Activated naive CD4-positive, alpha-beta T cell (primary cell): Measurements from ENCODE around the gene STXBP1.

Experiments
- DNase-seq, 4 experiments: peaks; one replicate each; lab custom pipeline; 2025; lab: John Stamatoyannopoulos, UW

STXBP1 gene

DNA sequence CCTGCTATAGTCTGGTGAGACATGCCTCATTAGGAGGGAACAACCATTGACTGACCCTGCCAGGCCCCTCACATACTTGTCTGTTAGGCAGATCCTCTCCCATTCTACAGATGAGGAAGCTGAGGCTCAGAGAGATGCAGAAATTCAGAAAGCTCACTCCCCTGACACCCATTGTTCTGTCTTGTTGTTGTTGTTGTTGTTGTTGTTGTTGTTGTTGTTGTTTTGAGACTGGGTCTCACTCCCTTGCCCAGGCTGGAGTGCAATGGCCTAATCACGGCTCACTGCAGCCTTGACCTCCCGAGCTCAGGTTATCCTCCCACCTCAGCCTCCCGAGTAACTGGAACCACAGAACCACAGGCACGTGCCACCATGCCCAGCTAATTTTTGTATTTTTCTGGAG lies 81.6 kb downstream of the STXBP1 start:
- DNase-seq, result no peak

DNA sequence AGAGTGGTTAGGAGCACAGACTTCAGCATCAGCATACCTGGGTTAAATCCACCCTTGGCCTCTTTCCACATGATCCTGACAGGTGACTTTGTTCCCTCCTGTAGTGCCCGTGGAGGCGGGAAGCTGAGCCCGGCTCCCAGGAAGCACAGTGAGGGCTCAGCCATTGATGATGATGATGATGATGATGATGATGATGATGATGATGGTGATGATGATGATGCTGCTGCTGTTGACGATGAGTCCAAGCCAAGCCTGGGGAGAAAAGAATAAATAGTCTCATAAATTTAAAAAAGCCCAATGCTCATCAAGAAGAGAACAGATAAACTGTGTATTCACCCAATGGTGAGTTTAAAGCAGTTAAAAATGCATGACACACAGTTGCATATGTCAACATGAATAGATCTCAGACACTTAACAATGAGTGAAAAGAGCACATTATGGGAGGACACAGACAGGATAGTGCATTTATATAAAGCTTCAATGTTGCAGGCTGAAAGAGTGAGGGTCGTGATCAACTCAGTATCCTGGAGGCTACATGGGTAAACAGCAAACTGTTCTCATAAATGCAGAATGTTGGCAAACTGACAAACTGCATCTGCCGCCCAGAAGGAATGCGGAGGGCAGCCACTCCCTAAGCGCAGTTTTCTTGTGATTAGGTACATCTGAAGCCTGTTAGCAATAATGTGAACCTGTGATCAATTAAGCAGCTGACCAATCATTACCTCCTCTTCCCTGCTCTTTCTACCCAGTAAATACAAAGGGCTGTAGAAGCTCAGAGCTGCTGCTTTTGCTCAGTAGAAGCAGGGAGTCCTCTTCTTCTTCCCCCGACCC lies 83.0 kb downstream of the STXBP1 start:
- DNase-seq, result no peak

DNA sequence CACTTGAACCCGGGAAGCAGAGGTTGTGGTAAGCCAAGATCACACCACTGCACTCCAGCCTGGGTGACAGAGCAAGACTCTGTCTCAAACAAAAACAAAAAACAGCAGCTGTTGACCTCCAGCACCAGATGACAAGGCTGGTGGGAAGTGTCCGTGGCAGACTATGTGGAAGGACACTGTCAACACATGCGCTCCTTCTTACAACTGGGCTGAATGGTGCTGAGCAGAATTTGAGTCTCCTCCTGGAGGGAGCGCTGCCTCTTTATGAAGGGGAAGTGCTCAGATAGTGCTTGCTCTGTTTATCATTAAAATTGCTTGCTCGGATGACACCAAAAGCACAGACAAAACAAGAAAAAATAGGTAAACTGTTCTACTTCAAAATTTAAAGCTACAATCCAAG lies 85.5 kb downstream of the STXBP1 start:
- no peak for DNase-seq

DNA sequence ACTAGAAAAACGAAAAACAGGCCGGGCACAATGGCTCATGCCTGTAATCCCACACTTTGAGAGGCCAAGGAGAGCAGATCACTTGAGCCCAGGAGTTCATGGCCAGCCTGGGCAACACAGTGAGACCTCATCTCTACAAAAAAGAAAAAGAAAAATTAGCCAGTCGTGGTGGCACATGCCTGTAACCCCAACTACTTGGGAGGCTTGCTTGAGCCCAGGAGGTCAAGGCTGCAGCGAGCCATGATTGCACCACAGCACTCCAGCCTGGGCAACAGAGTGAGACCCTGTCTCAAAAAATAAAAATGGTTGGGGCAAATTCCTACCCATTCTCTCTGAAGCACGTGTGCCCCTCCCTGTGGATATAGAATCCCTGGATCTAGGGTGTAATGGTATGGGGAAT lies 86.3 kb downstream of the STXBP1 start:
- no peak for DNase-seq

DNA sequence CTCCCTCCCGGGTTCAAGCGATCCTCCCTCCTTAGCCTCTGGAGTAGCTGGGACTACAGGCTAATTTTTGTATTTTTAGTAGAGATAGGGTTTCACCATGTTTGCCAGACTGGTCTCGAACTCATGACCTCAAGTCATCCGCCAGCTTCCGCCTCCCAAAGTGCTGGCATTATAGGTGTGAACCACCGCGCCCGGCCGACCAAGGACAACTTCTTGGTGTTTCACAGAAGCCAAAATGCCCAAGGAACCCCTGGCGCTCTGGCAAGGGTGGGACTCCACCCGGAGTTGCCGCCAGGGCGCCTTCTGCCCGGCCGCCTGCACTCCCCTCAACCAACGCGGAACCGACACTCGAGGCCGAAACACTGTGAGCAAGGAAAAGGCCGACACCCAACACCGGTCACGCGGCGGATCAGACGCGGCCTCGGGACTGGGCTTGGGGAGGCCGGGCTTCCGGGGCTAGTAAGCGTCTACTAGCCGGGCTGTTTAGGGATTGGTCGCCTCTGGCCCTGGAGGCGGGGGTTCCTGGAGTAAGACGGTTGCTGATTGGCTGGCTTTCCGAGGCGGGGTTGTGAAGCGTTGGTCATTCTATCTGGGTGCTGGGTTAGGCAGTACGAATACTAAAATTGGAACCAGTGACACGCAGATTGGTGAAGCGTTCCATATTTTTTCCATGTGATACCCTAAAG lies 87.1 kb downstream of the STXBP1 start:
- DNase-seq, result peak; percentile 40 to 64 (median 50)

DNA sequence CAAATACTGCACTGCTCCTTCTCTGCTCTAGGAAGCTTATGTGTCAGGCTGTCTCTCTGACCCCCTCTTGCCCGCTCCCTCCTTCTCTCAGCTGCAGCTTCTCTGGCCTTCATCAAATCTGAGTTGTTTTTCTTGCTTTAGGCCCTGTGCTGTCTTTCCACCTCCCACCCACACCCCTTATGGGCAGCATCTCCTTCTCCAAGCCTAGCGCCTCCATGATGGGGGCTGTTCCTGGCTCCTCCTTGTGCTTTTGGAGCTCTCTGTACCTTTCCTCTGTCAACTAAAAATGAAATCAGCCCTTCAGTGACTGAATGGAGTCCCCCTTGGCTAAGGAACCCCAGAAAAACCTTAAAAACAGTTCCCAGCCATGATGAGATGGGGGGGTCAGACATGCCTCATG lies 88.1 kb downstream of the STXBP1 start:
- no peak for DNase-seq

DNA sequence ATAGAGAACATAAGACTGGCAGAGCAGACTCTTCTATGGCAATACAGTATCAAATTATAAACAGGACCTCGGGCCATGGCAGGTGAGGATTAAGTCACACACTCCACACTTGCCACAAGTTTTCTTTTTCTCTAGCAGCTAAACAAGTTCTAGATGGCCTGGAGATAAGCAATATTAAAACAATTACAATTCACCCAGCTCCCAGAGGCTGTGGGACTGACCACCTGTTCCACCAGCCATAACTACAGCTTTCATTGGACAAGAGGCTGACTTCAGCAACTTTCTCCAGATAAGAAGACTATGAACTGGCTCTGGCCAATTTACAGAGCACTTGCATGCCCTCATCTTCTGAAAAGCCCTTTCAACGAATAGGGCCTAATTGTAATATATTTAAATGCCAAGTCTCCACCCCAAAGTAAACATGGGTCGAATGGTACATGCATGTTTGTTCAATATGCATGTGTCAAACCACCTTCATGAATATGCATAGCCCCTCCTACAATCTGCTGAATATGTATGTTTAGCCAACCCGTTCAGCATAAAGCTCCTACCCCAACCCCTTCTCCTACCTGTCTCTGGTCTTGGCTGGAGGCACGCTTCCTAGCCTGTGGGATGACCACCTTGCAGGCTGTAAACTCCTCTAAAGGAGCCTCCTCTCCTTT lies 88.6 kb downstream of the STXBP1 start:
- no peak for DNase-seq

DNA sequence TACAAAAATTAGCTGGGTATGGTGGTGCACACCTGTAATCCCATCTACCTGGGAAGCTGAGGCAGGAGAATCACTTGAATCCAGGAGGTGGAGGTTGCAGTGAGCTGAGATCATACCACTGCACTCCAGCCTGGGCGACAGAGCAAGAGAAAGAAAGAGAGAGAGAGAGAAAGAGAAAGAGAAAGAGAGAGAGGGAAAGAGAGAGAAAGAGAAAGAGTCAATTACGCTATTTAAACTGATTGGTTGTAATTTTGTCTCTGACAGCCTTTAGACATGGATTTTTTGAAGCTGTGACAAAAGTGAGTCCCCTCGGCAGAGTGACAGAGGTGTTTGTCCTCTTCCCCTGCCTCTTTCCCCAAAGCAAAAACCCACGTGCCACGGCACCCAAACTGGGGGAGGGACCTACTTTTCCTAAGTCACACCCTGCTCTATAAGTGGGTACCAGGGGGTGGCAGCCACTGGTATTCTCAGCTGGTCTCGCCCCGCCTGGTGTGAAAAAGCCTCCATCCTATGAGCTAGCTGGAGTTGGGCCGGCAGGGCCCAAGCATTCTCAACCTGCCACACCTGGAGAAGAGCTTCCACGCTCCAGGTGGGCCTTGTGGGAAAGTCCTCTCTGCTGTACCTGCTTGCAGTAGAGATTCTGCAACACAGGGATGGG lies 91.3 kb downstream of the STXBP1 start:
- DNase-seq, result no peak

DNA sequence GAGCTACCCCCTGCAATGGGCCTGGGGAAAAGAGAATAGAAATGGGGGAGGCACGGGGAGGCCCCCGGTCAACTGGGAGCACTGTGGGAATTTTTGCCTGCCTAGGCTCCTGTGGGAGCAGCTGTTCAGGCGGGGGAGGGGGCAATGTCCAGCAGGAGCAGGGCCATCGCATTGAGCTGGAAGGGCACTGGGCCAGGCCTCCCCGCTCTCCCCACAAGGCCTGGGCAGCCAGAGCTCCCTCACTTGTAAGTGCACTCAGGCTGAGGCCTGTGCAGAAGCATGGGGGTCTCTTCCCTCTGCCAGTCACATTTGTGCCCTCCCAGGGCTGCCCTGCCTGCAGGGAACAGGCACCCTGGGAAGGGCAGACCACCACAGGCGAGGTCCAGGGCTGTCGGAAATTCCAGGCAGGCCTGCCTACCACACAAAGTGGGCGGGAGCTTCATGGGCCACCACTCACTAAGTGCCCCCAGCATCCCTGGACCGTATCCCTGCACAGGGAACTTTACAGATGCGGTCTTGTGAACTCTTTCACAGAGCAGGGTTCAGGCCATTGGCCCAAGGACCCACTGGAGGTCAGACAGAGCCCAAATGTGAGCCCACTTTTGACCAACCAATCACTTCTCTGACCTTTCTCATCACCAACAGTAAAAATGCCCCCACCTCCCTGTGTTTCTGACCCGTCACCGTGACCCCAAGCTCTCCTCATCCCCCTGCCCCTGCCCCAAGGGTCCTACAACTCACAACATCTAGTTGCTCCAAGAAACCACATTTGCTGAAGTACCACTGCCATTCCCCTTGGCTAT lies 93.7 kb downstream of the STXBP1 start:
- DNase-seq, result no peak

DNA sequence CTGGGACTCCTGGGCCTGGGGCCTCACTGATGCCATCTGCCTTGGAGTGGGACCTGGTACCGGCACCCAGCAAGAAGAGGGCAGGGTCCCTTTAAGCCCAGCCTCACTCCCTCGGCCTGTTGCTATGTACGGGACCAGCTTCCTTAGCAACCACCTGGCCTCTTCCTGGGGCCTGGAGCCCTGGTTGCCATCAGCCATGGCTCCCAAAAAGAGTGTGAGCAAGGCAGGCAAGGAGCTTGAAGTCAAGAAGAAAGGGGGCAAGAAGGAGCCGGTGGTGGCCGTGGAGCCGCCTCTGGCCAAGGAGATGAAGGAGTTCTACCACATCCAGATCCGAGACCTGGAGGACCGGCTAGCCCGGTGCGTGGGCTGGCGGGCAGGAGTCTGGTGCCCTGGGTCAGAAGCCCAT lies 94.8 kb downstream of the STXBP1 start, which contains the start of gene CFAP157:
TSS of gene CFAP157 (plus strand) at position 153 of the 406 bp plus-strand sequence. CDS start at position 197, 44 bp downstream.
- DNase-seq, result no peak

DNA sequence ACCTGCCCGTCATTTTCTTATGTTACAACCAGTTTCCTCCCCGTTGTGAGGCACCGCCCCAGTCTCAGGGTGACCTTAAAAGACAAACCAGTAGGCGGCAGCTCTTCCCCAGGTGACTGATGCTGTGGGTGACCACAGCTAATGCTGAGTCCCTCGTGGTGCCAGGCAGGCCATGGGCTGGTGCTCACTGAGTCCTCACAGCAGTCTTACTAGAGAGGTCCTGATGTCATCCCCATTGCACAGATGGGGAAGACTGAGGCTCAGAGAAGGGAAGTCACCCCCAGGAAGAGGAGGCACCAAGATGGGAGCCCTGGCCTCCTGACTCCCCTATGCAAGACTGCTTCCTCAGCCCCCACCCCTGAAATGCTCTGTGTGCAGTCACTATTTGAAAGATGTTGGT lies 95.7 kb downstream of the STXBP1 start:
- no peak for DNase-seq

DNA sequence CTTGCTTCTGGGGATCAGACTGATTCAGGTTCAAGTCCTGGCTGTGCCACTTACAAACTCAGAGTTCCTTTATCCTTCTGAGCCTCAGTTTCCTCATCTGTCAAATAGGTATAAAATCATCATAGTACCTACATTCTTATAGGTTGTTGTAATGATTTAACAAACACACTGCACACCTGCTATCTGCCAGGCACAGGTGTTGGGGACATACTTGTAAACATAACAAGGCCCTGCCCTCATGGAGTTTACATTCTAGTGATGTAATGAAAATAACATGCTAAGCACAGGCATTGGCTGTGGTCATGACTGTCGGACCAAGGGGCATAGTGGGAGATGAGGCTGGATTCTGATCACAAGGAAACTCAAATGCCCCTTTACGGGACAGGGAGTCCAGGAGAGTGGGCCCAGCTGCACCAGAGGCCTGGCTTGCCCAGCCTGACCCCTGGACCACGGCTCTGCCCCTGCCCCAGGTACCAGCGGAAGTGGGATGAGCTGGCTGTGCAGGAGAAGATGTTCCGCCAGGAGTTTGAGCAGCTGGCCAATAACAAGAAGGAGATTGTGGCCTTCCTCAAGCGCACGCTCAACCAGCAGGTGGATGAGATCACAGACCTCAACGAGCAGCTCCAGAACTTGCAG lies 97.0 kb downstream of the STXBP1 start:
- DNase-seq, result no peak

DNA sequence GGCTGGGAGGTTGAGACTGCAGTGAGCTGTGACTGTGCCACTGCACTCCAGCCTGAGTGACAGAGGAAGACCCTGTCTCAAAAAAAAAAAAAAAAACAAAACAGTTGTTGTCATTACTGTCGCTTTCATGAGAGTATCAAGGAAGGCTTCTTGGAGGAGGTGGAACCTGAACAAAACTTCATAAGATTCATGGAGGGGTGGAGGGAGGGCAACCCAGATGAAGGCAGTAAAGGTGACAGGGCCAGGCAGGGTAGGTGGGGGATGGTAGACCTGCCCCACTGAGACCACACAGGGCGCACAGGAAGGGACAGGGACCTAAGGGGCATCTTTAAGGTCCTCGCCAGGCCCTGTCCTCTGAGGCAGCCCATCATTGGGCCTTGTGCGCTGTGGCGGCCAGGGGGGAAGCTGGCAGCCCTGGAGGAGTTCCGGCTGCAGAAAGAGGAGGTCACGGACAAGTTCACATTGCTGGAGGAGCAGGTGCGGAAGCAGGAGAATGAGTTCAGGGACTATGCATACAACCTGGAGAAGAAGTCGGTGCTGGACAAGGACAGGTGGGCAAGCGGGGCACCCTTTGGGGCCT lies 98.2 kb downstream of the STXBP1 start:
- no peak for DNase-seq

DNA sequence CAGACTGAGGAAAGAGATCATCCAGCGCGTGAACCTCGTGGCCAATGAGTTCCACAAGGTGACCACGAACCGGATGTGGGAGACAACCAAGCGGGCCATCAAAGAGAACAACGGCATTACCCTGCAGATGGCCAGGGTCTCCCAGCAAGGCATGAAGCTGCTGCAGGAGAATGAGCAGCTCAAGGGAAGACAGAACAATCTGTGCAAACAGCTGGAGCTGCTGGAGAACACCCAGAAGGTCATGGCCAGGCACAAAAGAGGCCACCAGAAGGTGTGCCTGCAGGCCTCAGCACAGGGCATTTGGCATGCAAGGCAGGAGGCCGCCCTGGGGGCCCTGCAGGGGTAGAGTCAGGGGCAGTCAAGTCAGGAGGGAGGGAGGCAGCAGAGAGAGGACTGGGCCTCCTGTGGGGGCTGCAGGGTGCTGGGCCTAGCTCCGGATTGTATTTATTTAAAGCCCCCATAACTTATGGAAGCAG lies 99.2 kb downstream of the STXBP1 start:
- DNase-seq, result no peak

DNA sequence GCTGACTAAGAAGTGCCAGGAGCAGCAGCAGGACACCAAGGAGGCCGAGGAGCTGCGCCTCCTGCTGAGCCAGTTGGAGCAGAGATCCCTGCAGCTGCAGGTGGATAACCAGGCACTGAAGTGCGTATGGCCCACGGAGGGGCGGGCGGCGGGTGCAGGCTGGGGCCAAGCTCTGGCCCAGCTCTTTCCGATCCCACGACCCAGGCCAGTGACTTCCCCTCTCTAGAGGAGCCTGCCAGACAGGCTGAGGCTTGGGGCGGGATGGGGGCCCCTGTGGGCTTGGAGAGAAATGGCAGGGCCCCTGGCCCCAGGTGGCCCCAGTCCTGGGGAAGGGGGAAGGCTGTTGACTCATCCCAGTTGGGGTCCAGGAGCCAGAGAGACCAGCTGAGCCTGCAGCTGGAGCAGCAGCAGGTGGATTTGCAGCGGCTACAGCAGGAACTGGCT lies 99.8 kb downstream of the STXBP1 start:
- no peak for DNase-seq

DNA sequence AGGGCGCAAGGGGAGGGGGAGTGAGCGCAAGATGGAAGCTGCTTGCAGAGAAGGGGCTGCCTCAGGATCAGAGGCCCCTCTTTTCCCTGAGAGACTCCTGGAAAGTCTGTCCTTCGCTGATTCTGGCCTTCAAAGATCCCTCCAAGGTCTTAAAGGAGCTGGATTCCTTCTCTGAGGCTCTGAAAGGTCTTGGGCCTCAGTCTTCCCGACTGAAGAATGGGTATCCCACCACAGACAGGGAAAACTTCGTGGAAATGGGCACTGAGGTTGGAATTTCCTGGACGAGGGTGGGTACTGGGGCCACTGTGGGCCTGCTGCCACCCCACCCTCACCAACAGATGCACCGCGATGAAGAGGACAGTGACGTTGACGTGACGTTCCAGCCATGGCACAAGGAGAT lies 100.3 kb downstream of the STXBP1 start:
- DNase-seq, result no peak

DNA sequence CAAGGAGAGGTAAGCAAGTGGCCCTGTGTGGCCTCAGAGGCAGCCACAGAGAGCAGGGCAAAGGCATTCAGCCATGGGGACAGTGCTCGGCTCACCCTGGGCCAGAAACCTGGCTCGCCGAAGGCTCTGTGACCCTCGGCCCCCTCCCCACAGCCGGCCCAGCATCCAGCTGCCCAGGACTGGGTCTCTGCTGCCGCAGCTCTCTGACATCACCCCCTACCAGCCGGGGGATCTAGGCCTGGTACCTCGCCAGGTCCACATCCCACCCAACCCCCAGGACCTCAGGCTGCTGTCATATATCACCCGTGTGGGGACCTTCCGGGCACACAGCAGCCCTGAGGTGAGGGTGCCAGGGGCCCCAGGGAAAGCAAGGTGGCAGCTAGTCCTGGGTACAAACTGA lies 100.8 kb downstream of the STXBP1 start:
- DNase-seq, result no peak

DNA sequence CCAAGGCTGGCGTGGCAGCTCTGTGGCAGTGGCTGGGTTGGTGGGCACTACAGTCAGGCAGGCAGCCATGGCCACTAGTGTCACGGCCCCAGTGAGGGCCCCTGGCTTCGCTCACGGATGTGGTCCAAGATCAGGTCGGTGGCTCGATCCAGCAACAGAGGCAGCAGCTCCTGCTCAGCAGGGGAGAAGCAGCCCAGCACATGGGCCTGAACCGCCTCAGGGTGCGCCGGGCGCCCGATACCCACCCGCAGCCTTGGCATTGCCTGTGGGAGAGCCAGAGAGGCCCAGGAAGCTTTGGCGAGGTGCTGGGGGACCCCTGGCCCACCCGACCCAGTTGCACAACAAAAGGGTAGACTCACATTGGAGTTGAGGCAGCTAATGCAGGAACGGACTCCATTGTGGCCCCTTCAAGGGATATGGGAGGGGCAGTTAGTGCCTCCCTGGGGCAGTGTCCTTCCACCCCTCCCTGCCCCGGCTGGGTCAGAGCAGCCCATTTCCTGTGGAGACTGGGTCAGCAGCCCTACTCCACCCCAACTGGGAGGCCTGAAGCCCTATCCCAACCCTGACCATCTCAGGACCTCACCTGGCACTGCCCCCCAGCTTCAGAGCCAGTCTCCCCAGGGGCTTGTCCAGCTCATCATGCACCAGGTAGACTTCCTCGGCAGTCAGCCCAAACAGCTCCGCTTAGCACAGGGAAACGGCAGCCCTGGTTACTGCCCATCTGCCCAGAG lies 102.1 kb downstream of the STXBP1 start:
- DNase-seq, result no peak

DNA sequence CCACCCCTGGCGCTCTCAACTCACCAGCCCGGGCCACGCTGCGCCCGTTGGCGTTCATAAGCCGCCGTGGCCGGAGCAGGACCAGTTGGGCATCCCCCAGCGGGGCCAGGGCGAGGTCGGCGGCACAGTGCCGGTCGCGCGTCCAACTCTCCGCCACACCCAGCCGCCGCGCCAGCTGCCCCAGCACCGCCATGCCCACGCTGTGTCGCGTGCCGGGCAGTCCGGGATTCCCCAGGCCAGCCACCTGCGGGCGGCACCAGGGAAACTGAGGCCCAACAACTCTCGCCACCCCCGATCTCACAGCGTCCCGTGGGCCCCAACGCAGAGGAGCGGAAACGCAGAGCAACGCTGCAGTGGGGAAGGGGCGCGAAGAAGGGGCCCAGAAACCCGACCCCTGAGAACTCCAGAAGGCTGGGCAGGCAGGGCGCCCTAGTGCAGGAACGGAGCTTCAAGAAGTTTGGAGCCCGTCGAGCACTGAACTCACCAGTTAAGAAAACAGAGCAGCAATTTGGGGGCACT lies 102.9 kb downstream of the STXBP1 start:
- DNase-seq, result no peak
